T-cell (primary cell): ENCODE measurements around the gene AAMDC. TPM values are rescaled to one million over a fixed set of nuclear protein-coding genes. Genes with fewer than 3 reads are reported as not detected.

Experiments
- ATAC-seq, 4 experiments: fragments of 200-7000 bp in 3 of 4; fragments of 150-1000 bp in 1 of 4; cut with Tn5 transposase; replicated peaks in 1 of 4; 1 replicate in 3 of 4; 2 replicates in 1 of 4; pipeline ENCODE4 v1.10.0; 2021; ENCODE audit warnings: moderate library complexity in 3 of 4, mild to moderate bottlenecking in 2 of 4, moderate number of reproducible peaks in 1 of 4
- CTCF ChIA-PET, 2 donors: fragments of 300-600 bp; sonication (Branson Sonifier 250); formaldehyde crosslinking; loops; one replicate each; lab custom pipeline; 2022; ENCODE audit warnings: antibody characterized with exemption in 2 of 2; lab: Charles Lee
- POLR2A ChIA-PET, 2 donors: fragments of 300-600 bp; sonication (Branson Sonifier 250); formaldehyde crosslinking; loops; one replicate each; lab custom pipeline; 2022; ENCODE audit warnings: antibody characterized with exemption in 2 of 2; lab: Charles Lee
- DNase-seq, 35 experiments: peaks; one replicate each; pipeline versions ENCODE4 v3.0.0 to v3.0.0-alpha.2; 2013 to 2023
- H3K27ac ChIP-seq: one replicate; pipeline ENCODE4 v1.5.1; 2013; ENCODE audit warnings: low read length
- H3K27me3 ChIP-seq, 2 experiments: replicated peaks in 1 of 2; 1 replicate in 1 of 2; 2 replicates in 1 of 2; pipeline versions ENCODE4 v1.6.1 to v1.7.0; 2013; ENCODE audit warnings: low read length in 1 of 2, mixed read lengths in 1 of 2; ENCODE audit not compliant: control insufficient read depth in 2 of 2, insufficient read depth in 2 of 2; ENCODE audit errors: extremely low read depth in 1 of 2
- H3K36me3 ChIP-seq, 2 donors: 1 replicate in 1 of 2; 2 replicates in 1 of 2; pipeline versions ENCODE4 v1.6.1 to v1.7.0; 2013; ENCODE audit warnings: low read length in 1 of 2; ENCODE audit not compliant: control insufficient read depth in 2 of 2, insufficient read depth in 1 of 2; ENCODE audit errors: extremely low read depth in 1 of 2
- H3K4me1 ChIP-seq, 2 experiments: 1 replicate in 1 of 2; 2 replicates in 1 of 2; pipeline versions ENCODE4 v1.6.1 to v1.7.0; 2013; ENCODE audit warnings: low read length in 2 of 2, mixed read lengths in 1 of 2; ENCODE audit not compliant: insufficient read depth in 2 of 2, control insufficient read depth in 1 of 2; ENCODE audit errors: extremely low read depth in 1 of 2
- H3K4me3 ChIP-seq, 2 donors: 1 replicate in 1 of 2; 2 replicates in 1 of 2; pipeline versions ENCODE4 v1.5.1 to v1.7.0; 2013; ENCODE audit warnings: mild to moderate bottlenecking in 2 of 2, low read length in 1 of 2, moderate library complexity in 1 of 2; ENCODE audit not compliant: control insufficient read depth in 1 of 2; ENCODE audit errors: extremely low read depth in 1 of 2
- H3K9me3 ChIP-seq: 2 replicates; pipeline ENCODE4 v1.7.0; 2013
- H3K27ac Mint-ChIP-seq, 2 donors: one replicate each; pipeline ENCODE4 v1.8.0; 2020 to 2021; ENCODE audit warnings: mild to moderate bottlenecking in 2 of 2, mixed read lengths in 2 of 2
- H3K27me3 Mint-ChIP-seq, 2 donors: one replicate each; pipeline ENCODE4 v1.8.0; 2021 to 2022; ENCODE audit warnings: mixed read lengths in 2 of 2
- H3K36me3 Mint-ChIP-seq: one replicate; pipeline ENCODE4 v1.8.0; 2021; ENCODE audit warnings: mixed read lengths
- H3K4me1 Mint-ChIP-seq, 3 donors: one replicate each; pipeline ENCODE4 v1.8.0; 2020 to 2022; ENCODE audit warnings: mixed read lengths in 3 of 3, mild to moderate bottlenecking in 1 of 3
- H3K4me3 Mint-ChIP-seq, 3 donors: one replicate each; pipeline ENCODE4 v1.8.0; 2020 to 2022; ENCODE audit warnings: mild to moderate bottlenecking in 3 of 3, mixed read lengths in 3 of 3, moderate library complexity in 3 of 3
- H3K9me3 Mint-ChIP-seq, 3 donors: one replicate each; pipeline ENCODE4 v1.8.0; 2020 to 2022; ENCODE audit warnings: mixed read lengths in 3 of 3
- WGBS: methylation state at CpG from one replicate; pipeline ENCODE4 v1.1.5; 2013; ENCODE audit warnings: missing lambda C conversion rate; ENCODE audit not compliant: insufficient coverage; 5-methylcytosine and 5-hydroxymethylcytosine counted together
- total RNA-seq, 35 experiments: library from RNA in 6 of 35; stranded (reverse) in 6 of 35; fragments of 120-200 nt in 1 of 35; gene quantifications; one replicate each; pipeline versions ENCODE4 v1.2.1 to v1.2.4 and lab custom pipeline; 2013 to 2026

AAMDC gene
- total RNA-seq (10 to 100 TPM in 2 of 5 donors, 1 to 10 TPM in 3; 4.0 to 11.1 (median 7.0) TPM), total RNA-seq (lab: John Stamatoyannopoulos, UW) (0.63 to 4.8 (median 2.3) reads per million in 29 experiments)
- total RNA-seq (2013) = 9.4 TPM

DNA sequence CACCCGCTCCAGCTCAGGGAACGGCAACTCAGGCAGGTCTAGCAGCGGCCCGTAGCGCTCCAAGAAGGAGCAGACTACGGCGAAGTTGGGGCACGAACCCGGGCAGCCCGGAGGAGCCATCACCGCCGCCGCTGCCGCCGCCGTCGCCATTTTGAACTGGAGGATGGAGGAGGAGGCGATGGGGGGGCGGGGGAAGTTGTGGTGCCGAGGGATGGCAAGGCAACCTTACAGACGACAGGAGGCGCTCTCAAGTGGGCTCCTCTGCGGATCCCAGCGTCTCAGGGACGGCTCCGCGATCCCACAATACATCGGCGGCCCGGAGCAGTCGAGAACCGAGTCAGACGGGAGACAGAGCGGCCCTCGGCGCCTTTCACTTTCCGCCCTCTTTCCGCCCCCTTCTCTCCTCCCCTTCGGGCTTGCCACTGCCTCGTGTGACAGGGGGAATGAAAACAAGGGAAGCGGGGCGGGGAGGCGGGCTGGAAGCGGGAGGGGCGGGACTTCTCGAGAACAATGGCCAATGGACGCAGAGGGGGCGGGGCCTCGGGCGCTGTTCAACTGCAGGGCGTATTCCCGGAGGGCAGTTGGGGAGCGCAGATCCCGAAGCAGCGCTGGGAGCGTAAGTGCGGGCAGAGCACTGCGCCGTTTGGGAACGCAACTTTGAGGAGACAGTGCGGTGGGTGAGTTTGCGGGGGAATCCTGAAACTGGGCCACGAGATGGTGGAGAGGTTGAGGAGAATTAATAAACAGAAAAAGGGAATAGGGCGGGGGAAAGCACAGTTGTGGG is at the start of gene AAMDC, which contains the start of gene RSF1:
Gene AAMDC, plus strand, starts transcription at position 580 of the 784 bp plus-strand sequence. CDS start 21,353 bp downstream, outside the sequence.
Gene RSF1, minus strand, starts transcription at position 158 of the 784 bp plus-strand sequence. Its CDS starts 8 bp downstream, at position 150.
- Mint-ChIP-seq H3K4me3 (peak within 1 kb of the TSS; percentile 89 to 99 (median 98)), H3K27me3 (no peaks in the 10 kb centered on the region), H3K9me3 (no peaks in the 10 kb centered on the region), H3K27ac (peak within 1 kb of the TSS; percentile 95 to 96), H3K4me1 (peaks cover 41 to 43% (median 41%) of the 10 kb centered on the region in 3 donors), H3K36me3 (peaks cover 3% of the 10 kb centered on the region)
- WGBS = 0% methylated on average over 44 of the region's 64 CpGs
- Histone ChIP-seq H3K4me3 (peak within 1 kb of the TSS; percentile 97 to 100), H3K4me1 (peaks cover 15 to 17% of the 10 kb centered on the region in 2 experiments), H3K27ac (peak within 1 kb of the TSS; percentile 76), H3K9me3 (no peaks in the 10 kb centered on the region), H3K36me3 (no peaks in the 10 kb centered on the region), H3K27me3 (no peaks in the 10 kb centered on the region)
- peak; percentile 89 to 98 (median 96) for DNase-seq
- ChIA-PET POLR2A (no interaction called here), CTCF (no interaction called here)
- peak; percentile 86 to 87 (median 86) for ATAC-seq

DNA sequence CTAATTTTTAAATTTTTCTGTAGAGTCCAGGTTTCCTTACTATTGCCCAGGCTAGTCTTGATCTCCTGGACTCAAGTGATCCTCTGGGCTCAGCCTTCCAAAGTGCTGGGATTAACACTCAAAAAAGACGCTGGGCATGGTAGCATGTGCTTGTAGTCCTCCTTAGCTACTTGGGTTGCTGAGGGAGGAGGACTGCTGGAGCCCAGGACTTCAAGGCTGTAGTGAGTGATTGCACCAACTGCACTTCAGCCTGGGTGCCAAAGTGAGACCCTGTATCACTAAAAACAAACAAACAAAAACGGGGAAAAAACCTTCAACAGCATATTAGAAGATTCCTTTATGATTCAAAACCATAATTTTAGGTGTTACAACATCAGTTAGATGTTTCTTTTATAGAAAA is 45.0 kb upstream of the AAMDC start:
- Histone ChIP-seq H3K36me3 (peaks cover 0 to 2% of the 10 kb centered on the region in 2 donors), H3K4me3 (no peak overlapping the region), H3K4me1 (peaks cover 12 to 14% of the 10 kb centered on the region in 2 experiments), H3K27me3 (no peaks in the 10 kb centered on the region), H3K27ac (no peak overlapping the region), H3K9me3 (no peaks in the 10 kb centered on the region)
- DNase-seq = no peak
- no peaks in the 10 kb centered on the region for H3K9me3 Mint-ChIP-seq
- CTCF ChIA-PET = interaction anchor here (0.6 to 1.6 kb wide), 8 partner anchors 13 to 270 kb away, joined by 3 to 7 read pairs (median 4); partner anchors contain the start of gene INTS4 (in 1 of the 2)
- WGBS = 80% methylated on average over 1 of the region's 2 CpGs
- POLR2A ChIA-PET = no interaction called here
- peaks cover 70 to 75% (median 71%) of the 10 kb centered on the region in 3 donors for H3K4me1 Mint-ChIP-seq
- no peaks in the 10 kb centered on the region for H3K36me3 Mint-ChIP-seq
- H3K27ac Mint-ChIP-seq = no peak overlapping the region
- no peak for ATAC-seq
- H3K27me3 Mint-ChIP-seq = no peaks in the 10 kb centered on the region
- no peak overlapping the region for H3K4me3 Mint-ChIP-seq

DNA sequence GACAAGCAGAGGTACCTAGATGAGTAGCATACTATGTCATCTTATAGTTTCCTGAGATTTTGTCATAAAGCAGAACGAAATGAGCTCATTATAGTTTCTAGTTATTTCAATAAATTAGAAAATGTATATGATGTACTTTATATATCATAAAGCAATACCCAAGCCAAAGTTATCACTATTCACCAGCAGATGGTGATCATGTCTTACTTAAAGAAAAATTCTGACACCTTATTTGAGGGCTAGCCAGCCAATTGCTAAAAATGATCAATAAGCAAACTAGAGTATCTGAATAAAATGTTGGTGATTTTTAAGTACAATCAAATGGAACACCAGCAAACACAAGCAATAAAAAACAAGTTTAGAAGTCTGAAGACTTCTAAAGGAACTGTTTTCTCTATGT is 44.5 kb upstream of the AAMDC start:
- Mint-ChIP-seq H3K27ac (no peak overlapping the region), H3K4me3 (no peak overlapping the region)
- peak in 1 of 4 experiments; percentile 44 for ATAC-seq

DNA sequence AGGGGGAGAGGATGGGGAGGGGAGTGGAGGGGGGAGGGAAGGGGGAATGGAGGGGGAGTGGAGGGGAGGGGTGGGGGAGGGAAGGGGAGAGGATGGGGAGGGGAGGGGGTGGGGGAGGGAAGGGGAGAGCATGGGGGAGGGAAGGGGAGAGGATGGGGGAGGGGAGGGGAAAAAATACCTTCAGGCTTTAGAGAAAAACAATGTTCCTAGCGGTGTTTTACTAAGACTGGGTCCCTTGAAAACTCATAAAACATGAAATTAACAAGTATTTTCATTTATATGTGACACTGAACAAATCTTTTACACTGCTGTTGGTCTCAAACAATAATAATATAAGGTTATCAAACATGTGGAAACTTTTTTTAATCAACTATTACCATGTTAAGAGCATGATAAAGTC is 42.8 kb upstream of the AAMDC start:
- peaks cover 58 to 71% (median 60%) of the 10 kb centered on the region in 3 donors for H3K4me1 Mint-ChIP-seq
- Histone ChIP-seq H3K27ac (no peak overlapping the region), H3K36me3 (peaks cover 0 to 2% of the 10 kb centered on the region in 2 donors), H3K27me3 (no peaks in the 10 kb centered on the region), H3K4me3 (no peak overlapping the region), H3K9me3 (no peaks in the 10 kb centered on the region), H3K4me1 (peaks cover 0 to 8% of the 10 kb centered on the region in 2 experiments)
- no CpG with 5 or more reads among the region's 1 CpG for WGBS
- DNase-seq = no peak
- ATAC-seq = no peak
- H3K9me3 Mint-ChIP-seq = no peaks in the 10 kb centered on the region
- H3K27me3 Mint-ChIP-seq = no peaks in the 10 kb centered on the region
- H3K4me3 Mint-ChIP-seq = no peak overlapping the region
- ChIA-PET CTCF (interaction anchor here in 1 of 2 donors (0.7 to 0.8 kb wide), 2 partner anchors 216 to 225 kb away, joined by 3 to 4 read pairs; partner anchors contain the start of gene INTS4), POLR2A (no interaction called here)
- H3K36me3 Mint-ChIP-seq = no peaks in the 10 kb centered on the region
- H3K27ac Mint-ChIP-seq = no peak overlapping the region

More for the DNA sequence above, 44.5 kb upstream of the AAMDC start:
- no peaks in the 10 kb centered on the region for H3K9me3 Mint-ChIP-seq
- POLR2A ChIA-PET = no interaction called here
- Histone ChIP-seq H3K36me3 (peaks cover 0 to 2% of the 10 kb centered on the region in 2 donors), H3K4me1 (peaks cover 10 to 12% of the 10 kb centered on the region in 2 experiments), H3K9me3 (no peaks in the 10 kb centered on the region), H3K4me3 (no peak overlapping the region), H3K27me3 (no peaks in the 10 kb centered on the region), H3K27ac (no peak overlapping the region)
- peaks cover 67 to 75% (median 69%) of the 10 kb centered on the region in 3 donors for H3K4me1 Mint-ChIP-seq
- no peaks in the 10 kb centered on the region for H3K36me3 Mint-ChIP-seq
- CTCF ChIA-PET = interaction anchor here (0.6 to 1.6 kb wide), 8 partner anchors 13 to 270 kb away, joined by 3 to 7 read pairs (median 4); partner anchors contain the start of gene INTS4 (in 1 of the 2)
- H3K27me3 Mint-ChIP-seq = no peaks in the 10 kb centered on the region
- WGBS = no CpG with 5 or more reads among the region's 1 CpG
- peak in 1 of 35 experiments; percentile 54 for DNase-seq

DNA sequence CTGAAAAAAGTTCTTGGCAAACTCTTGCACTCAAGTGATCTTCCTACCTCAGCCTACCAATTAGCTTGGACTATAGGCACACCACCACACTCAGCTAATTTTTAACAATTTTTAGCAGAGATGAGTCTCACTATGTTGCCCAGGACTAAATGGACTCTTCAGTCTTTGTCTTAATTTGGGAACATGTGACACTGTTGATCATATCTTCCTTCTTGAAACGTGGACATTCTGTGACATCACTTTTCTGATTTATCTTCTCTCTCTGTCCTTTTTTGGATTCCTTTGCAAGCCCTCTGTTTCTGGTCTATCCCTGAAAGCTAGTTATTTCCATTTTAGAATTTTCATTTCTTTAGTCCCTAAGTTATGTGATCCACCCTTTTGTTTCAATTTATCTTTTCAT is 42.4 kb upstream of the AAMDC start:
- DNase-seq (no peak), ATAC-seq (no peak)
- H3K27ac Mint-ChIP-seq = peak overlapping the region in 1 of 2 donors; percentile 36
- H3K36me3 Mint-ChIP-seq = no peaks in the 10 kb centered on the region
- no peaks in the 10 kb centered on the region for H3K27me3 Mint-ChIP-seq
- no peaks in the 10 kb centered on the region for H3K27me3 ChIP-seq
- H3K4me3 Mint-ChIP-seq = no peak overlapping the region
- H3K9me3 ChIP-seq = no peaks in the 10 kb centered on the region
- H3K9me3 Mint-ChIP-seq = no peaks in the 10 kb centered on the region
- ChIA-PET CTCF (interaction anchor here in 1 of 2 donors (0.7 to 0.8 kb wide), 2 partner anchors 216 to 224 kb away, joined by 3 to 4 read pairs; partner anchors contain the start of gene INTS4), POLR2A (no interaction called here)
- no peak overlapping the region for H3K4me3 ChIP-seq
- peaks cover 56 to 69% (median 57%) of the 10 kb centered on the region in 3 donors for H3K4me1 Mint-ChIP-seq
- H3K4me1 ChIP-seq = peaks cover 0 to 8% of the 10 kb centered on the region in 2 experiments
- peaks cover 0 to 2% of the 10 kb centered on the region in 2 donors for H3K36me3 ChIP-seq
- no peak overlapping the region for H3K27ac ChIP-seq
- WGBS = no CpG with 5 or more reads among the region's 1 CpG

DNA sequence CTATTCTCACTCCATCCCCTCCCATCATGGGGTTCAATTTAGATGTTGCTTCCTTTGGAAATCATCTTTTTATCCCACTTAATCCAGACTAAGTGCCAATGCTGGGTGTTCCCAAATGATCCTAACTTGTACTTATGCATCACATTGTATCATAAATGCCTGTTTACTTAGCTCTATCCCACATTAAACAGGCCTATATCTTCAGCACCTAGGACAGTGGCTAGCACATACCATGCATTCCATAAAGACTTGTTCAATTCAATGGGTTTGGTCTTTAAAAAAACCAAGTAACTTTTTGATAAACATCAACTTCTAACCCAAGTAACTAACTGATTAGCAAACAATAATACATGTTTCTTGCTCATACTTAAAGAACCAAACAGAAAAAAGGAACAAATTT is 41.0 kb upstream of the AAMDC start:
- peaks cover 0 to 2% of the 10 kb centered on the region in 2 donors for H3K36me3 ChIP-seq
- H3K27me3 ChIP-seq = no peaks in the 10 kb centered on the region
- H3K9me3 Mint-ChIP-seq = no peaks in the 10 kb centered on the region
- H3K4me1 ChIP-seq = peaks cover 0 to 8% of the 10 kb centered on the region in 2 experiments
- no peaks in the 10 kb centered on the region for H3K9me3 ChIP-seq
- H3K4me1 Mint-ChIP-seq = peaks cover 60 to 69% (median 61%) of the 10 kb centered on the region in 3 donors
- ATAC-seq (no peak), DNase-seq (no peak)
- no peak overlapping the region for H3K27ac Mint-ChIP-seq
- ChIA-PET CTCF (no interaction called here), POLR2A (no interaction called here)
- peaks cover 3% of the 10 kb centered on the region for H3K36me3 Mint-ChIP-seq
- H3K4me3 Mint-ChIP-seq = no peak overlapping the region
- no peak overlapping the region for H3K27ac ChIP-seq
- H3K27me3 Mint-ChIP-seq = no peaks in the 10 kb centered on the region
- no peak overlapping the region for H3K4me3 ChIP-seq
